A673 (cell line): ENCODE measurements around the gene FUT8. TPM values are rescaled to one million over a fixed set of nuclear protein-coding genes. Genes with fewer than 3 reads are reported as not detected.

Experiments used
- BruUV-seq: library from RNA; stranded (reverse); fragments of 400-500 nt; replicated peaks from 2 replicates; lab custom pipeline; 2021; lab: Mats Ljungman, UMichigan
- CTCF ChIA-PET: fragments of 300-600 bp; sonication (Branson Sonifier 250); formaldehyde crosslinking; loops from one replicate; lab custom pipeline; 2022; ENCODE audit warnings: antibody characterized with exemption; lab: Charles Lee
- POLR2A ChIA-PET: fragments of 300-600 bp; sonication (Branson Sonifier 250); formaldehyde crosslinking; loops from one replicate; lab custom pipeline; 2022; ENCODE audit warnings: antibody characterized with exemption; ENCODE audit not compliant: low non-redundant PET; lab: Charles Lee
- DNase-seq: peaks from one replicate; pipeline ENCODE4 v3.0.0-alpha.2; 2015; ENCODE audit warnings: low spot score
- H3K27ac ChIP-seq: fragments of 200-600 bp; sonication (generic); 2 replicates; pipeline ENCODE4 v1.5.1; 2016; ENCODE audit warnings: mixed run types, low read depth, mild to moderate bottlenecking, mixed read lengths, antibody characterized with exemption, low read length; ENCODE audit not compliant: poor library complexity, severe bottlenecking
- H3K27me3 ChIP-seq: fragments of 200-600 bp; sonication (generic); replicated peaks from 2 replicates; pipeline ENCODE4 v1.6.1; 2017; ENCODE audit warnings: mixed run types, low read depth, mild to moderate bottlenecking, mixed read lengths, antibody characterized with exemption, low read length; ENCODE audit not compliant: insufficient read depth, poor library complexity
- H3K36me3 ChIP-seq: fragments of 200-600 bp; sonication (generic); 2 replicates; pipeline ENCODE4 v1.6.1; 2016; ENCODE audit warnings: mixed run types, mild to moderate bottlenecking, mixed read lengths, antibody characterized with exemption, low read length; ENCODE audit not compliant: insufficient read depth, poor library complexity, severe bottlenecking
- H3K4me1 ChIP-seq: fragments of 200-600 bp; sonication (generic); 2 replicates; pipeline ENCODE4 v1.6.1; 2017; ENCODE audit warnings: mixed run types, mild to moderate bottlenecking, mixed read lengths, antibody characterized with exemption, low read length; ENCODE audit not compliant: insufficient read depth, poor library complexity, severe bottlenecking
- H3K4me3 ChIP-seq: fragments of 200-600 bp; sonication (generic); 2 replicates; pipeline ENCODE4 v1.5.1; 2016; ENCODE audit warnings: low read depth, mixed run types, mild to moderate bottlenecking, mixed read lengths, low read length; ENCODE audit not compliant: poor library complexity, severe bottlenecking
- H3K9me3 ChIP-seq: fragments of 200-600 bp; sonication (generic); 2 replicates; pipeline ENCODE4 v1.6.1; 2016; ENCODE audit warnings: mixed run types, low read depth, mild to moderate bottlenecking, mixed read lengths, antibody characterized with exemption, low read length; ENCODE audit not compliant: poor library complexity, severe bottlenecking
- EZH2 ChIP-seq: fragments of 200-600 bp; sonication (generic); IDR thresholded peaks from 2 replicates; pipeline ENCODE4 v1.6.1; 2017; ENCODE audit warnings: borderline replicate concordance, low read depth, mild to moderate bottlenecking, mixed read lengths, antibody characterized with exemption, low read length; ENCODE audit not compliant: poor library complexity, severe bottlenecking
- intact Hi-C: fragments of 100-400 bp; cut with micrococcal nuclease; formaldehyde crosslinking; loops from one replicate; pipeline ENCODE4 v1.10.0; 2022; ENCODE audit not compliant: unreplicated experiment
- total RNA-seq: library from RNA; stranded (reverse); gene quantifications from 2 replicates; pipeline ENCODE4 v1.2.3, GENCODE V29; 2021
- TF ChIP-seq, protein P1 (sequence below): fragments of 300-800, 200-600 bp; sonication (generic); conservative IDR thresholded peaks from 2 replicates; pipeline ENCODE4 v1.5.1; 2017; ENCODE audit warnings: low read depth, mild to moderate bottlenecking, antibody characterized with exemption, low read length, moderate library complexity, mixed read lengths

FUT8 gene
- total RNA-seq, 1 experiment from 2014 or later = 11.0 TPM

DNA sequence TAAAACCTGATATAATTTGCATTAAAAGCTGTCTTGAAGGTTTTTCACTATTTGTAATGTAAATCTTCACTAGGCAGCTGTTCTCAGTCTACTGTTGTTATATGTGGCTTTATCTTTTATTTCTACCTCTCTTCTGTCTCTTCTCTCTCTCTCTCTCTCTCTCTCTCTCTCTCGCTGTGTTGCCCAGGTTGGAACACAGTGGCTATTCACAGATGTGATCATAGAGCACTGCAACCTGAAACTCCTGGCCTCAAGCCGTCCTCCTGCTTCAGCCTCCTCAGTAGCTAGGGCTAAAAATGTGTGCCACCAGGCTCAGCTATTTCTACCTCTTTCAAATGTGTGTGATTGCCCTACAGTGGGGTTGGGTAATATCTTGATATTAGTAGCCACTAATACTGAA lies 21.1 kb downstream of the FUT8 start:
- H3K27me3 ChIP-seq = no peaks in the 10 kb centered on the region
- DNase-seq = no peak
- H3K4me1 ChIP-seq = no peaks in the 10 kb centered on the region
- H3K9me3 ChIP-seq = no peaks in the 10 kb centered on the region
- ChIA-PET POLR2A (no interaction called here), CTCF (no interaction called here)
- H3K4me3 ChIP-seq = no peak overlapping the region
- intact Hi-C loops = no loop called here
- TF ChIP-seq, protein P1, sequence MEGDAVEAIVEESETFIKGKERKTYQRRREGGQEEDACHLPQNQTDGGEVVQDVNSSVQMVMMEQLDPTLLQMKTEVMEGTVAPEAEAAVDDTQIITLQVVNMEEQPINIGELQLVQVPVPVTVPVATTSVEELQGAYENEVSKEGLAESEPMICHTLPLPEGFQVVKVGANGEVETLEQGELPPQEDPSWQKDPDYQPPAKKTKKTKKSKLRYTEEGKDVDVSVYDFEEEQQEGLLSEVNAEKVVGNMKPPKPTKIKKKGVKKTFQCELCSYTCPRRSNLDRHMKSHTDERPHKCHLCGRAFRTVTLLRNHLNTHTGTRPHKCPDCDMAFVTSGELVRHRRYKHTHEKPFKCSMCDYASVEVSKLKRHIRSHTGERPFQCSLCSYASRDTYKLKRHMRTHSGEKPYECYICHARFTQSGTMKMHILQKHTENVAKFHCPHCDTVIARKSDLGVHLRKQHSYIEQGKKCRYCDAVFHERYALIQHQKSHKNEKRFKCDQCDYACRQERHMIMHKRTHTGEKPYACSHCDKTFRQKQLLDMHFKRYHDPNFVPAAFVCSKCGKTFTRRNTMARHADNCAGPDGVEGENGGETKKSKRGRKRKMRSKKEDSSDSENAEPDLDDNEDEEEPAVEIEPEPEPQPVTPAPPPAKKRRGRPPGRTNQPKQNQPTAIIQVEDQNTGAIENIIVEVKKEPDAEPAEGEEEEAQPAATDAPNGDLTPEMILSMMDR = no peak
- no peak for TF ChIP-seq EZH2
- no TSS peak for BruUV-seq
- no peaks in the 10 kb centered on the region for H3K36me3 ChIP-seq
- H3K27ac ChIP-seq = no peak overlapping the region

DNA sequence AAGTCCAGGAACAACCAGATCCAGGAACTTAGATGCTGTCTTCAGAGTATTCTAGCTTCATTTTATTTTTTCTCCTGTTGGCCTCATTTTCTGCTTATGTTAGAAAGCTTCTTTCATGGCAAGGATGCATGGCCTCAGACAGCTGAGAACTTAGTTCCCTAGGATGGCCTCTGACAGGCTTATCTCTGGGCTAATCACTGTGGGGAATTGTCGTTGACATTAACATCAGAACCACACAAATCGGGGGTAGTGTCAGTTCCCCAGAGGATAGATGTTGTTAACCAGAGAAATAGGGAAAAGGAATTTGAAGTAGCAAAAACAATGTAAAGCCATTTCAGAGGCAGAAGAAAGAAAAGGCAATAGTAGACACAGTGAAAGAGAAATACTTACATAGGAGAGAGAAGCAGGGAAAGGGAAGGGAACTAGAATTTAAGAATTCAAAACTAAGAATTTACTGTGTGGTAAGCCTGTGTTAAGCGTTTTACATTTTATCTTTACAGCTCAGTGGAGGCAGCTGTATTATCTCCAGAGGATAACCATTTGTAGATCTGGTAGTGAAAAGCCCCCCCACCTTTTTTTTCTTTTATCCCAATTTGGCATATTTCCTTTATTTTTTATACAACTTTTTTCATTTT lies 21.8 kb downstream of the FUT8 start:
- Histone ChIP-seq H3K27me3 (no peaks in the 10 kb centered on the region), H3K9me3 (no peaks in the 10 kb centered on the region), H3K27ac (no peak overlapping the region), H3K4me3 (no peak overlapping the region), H3K36me3 (no peaks in the 10 kb centered on the region), H3K4me1 (no peaks in the 10 kb centered on the region)
- BruUV-seq = no TSS peak
- TF ChIP-seq, protein P1 = no peak
- TF ChIP-seq EZH2 = no peak
- ChIA-PET CTCF (no interaction called here), POLR2A (no interaction called here)
- intact Hi-C loops = no loop called here
- DNase-seq = no peak

DNA sequence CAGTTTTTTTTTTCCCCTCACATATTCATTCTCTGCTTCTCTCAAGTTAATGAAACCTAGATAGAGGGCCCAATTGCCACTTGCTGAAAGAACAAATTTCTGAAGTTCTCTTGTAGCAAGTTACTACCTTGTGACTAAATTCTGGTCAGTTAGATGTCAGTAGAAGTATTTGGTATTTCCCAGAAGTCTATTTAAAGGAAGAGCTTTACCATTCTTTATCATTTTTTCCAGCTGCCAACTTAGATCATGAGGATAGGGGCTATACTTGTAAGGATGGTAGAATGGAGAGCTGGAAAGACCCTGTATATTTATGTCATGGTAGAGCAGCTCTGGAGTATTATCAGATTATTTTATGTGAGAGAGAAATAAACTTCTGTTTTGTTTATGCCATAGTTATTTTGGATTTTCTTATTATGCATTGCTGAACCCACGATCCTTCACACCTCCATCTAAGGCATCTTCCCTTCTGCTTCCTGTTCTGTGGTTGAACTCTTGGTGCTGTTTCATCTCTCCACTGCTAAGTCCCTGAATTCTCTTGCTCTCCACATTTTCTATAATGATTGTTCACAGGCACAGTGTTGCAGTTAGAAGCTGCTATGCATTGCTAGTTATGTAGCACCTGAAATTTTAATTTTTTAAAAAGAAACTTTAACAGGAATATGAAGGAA lies 25.9 kb downstream of the FUT8 start:
- no peaks in the 10 kb centered on the region for H3K9me3 ChIP-seq
- BruUV-seq = no TSS peak
- no peak overlapping the region for H3K27ac ChIP-seq
- CTCF ChIA-PET = no interaction called here
- no peak overlapping the region for H3K4me3 ChIP-seq
- TF ChIP-seq EZH2 = no peak
- TF ChIP-seq, protein P1 = no peak
- H3K27me3 ChIP-seq = no peaks in the 10 kb centered on the region
- POLR2A ChIA-PET = no interaction called here
- no peak for DNase-seq
- H3K4me1 ChIP-seq = no peaks in the 10 kb centered on the region
- intact Hi-C loops = no loop called here
- H3K36me3 ChIP-seq = no peaks in the 10 kb centered on the region
